Fibroblast of skin of right biceps (primary cell): ENCODE data around the gene CCL19.

Experiments used
- DNase-seq: peaks from one replicate; pipeline ENCODE4 v3.0.0-alpha.2; 2013

Gene CCL19

GRCh38 chr9:34693560-34693959 is 2.5 kb upstream of the CCL19 start:
- no peak for DNase-seq

GRCh38 chr9:34691936-34692315 is 850 bp upstream of the CCL19 start:
- DNase-seq: no peak

DNA sequence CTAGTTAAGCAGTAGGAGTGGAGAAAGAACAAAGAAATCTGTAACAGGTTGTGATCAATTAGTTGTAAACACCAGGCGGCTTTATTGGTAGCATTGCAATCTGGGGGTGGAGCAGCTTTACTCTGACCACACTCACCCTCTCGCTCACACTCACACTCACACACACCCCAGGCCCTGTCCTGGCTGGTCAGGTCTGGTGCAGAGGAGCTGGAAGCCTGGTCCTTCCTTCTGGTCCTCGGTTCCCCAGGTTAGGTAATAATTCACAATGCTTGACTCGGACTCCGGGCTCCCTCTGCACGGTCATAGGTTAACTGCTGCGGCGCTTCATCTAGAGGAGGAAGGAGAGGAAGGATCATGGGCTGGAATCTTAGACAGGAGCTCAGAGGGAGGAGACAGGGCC is 1.6 kb downstream of the CCL19 start:
- DNase-seq: no peak

GRCh38 chr9:34689116-34689470 is 2.0 kb downstream of the CCL19 start:
- no peak for DNase-seq

DNA sequence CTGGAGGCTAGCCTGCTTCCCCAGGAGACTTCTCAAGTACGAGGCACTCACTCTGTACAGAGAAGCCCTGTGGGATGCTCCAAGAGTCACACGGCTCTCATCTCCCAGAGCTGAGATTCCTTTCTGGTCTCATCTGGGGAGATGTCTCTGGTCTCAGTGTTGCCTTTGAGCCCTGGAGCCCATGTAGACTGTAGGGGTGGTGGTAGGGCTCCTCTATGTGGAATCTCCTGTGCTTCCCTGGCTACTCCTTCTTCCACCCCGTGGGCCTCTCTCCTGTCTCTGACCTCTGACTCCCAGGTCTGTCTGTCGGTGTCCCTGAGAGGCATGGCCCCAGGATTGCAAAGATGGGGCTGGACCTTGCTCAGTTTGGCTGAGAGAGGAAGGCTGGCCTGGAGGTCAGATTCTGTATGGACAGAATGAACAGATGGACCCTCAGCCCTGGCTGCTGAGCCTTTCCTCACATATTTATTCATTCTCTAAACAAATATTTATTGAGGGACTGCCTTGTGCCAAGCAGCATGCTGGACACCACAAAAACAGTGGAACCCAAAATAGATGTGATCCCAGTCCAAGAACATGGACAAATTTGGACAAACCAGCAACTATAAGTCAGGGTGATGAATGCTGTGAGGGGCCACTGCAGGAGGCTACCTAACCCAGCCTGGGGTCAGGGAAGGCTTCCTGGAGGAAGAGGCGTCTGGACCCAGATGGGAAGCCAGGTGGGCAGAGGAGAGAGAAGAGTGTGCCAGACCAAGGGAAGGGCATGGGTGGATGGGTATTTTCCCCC is 2.6 kb downstream of the CCL19 start:
- no peak for DNase-seq

- no peak for DNase-seq
These were observed 3.6 kb downstream of the CCL19 start for GRCh38 chr9:34687276-34688030.

- DNase-seq: peak; percentile 14
These were observed 4.3 kb downstream of the CCL19 start for GRCh38 chr9:34686732-34687131.

DNA sequence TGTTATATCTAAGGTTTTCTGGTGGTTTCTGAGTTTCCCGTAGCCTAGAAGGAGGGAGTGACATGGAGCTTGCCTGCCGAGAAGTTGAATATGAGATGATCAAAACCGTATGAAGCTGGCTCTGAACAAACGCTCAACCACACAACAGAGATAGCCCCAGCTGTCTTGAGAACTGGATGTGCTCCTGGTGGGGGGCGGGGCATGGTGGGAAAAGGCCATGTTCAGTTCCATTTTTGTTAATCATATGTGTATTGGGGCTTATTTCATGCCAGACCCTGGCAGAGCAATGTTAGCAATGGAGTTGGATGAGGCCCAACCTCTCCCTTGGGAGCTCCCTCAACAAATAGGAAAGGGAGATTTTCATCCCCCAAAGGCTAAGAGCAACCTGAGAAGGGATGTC is 4.8 kb downstream of the CCL19 start:
- DNase-seq: peak; percentile 38

GRCh38 chr9:34685591-34685990 is 5.5 kb downstream of the CCL19 start:
- DNase-seq: no peak

GRCh38 chr9:34684816-34685215 is 6.3 kb downstream of the CCL19 start:
- no peak for DNase-seq

DNA sequence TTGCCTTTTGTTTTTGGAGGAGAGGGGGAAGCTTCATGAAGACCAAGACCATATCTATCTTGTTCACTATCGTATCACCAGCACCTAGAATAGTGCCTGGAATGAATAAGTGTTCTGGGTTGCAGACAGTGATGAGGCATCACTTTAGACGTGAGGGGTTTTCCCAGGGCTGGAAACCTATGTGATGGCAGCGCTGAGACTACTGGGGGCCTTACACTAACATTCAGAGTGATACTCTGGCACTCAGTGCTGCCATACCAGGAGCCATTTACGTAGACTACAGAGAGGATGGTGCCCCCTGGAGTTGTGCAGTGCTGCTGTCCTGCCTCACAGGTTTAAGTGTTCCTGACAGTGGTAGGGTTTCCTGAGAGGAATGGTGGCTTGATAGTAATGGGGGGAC is 6.9 kb downstream of the CCL19 start:
- DNase-seq: no peak

DNA sequence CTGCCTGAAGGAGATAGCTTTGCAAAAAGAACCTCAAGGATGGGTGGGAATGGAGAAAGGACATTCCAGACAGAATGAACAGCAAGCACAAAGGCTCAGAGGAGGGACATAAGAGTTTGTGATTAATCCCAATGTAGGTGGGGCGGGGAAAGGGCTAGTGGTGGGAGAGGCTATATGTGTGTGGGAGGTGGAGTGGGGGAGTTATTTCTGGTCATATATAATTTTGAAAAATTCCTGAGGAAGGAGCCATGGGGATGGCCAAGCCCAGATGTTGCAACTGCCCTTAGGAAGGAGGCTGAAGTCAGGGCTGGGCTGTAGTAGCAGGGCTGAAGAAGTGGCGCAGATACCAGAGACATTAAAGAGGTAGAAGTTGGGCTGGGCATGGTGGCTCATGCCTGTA is 15.2 kb downstream of the CCL19 start:
- peak; percentile 10 for DNase-seq

- peak; percentile 73 for DNase-seq
These were observed 15.9 kb downstream of the CCL19 start for GRCh38 chr9:34675048-34675714.

- DNase-seq: no peak
These were observed 16.6 kb downstream of the CCL19 start for GRCh38 chr9:34674440-34674839.

DNA sequence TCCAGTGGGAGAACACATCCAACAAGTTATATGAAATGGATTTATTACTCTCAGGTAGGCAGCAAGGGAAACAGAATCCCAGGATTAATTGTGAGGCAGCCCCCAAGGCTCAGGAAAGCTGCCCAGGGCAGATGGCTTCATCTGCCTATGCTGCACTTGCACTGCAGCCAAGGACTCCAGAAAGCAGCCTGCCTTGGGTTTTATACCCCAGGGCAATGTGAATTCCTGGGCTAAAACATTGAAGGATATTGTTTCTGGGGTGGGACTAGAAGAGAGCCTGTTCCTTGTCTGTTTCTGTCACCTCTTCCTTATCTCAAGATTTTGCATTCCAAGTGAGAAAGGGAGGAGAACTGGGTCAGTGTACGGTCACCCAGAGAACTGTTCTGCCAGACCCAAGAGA is 19.8 kb downstream of the CCL19 start:
- no peak for DNase-seq

GRCh38 chr9:34669809-34670562 is 21.1 kb downstream of the CCL19 start:
- no peak for DNase-seq

DNA sequence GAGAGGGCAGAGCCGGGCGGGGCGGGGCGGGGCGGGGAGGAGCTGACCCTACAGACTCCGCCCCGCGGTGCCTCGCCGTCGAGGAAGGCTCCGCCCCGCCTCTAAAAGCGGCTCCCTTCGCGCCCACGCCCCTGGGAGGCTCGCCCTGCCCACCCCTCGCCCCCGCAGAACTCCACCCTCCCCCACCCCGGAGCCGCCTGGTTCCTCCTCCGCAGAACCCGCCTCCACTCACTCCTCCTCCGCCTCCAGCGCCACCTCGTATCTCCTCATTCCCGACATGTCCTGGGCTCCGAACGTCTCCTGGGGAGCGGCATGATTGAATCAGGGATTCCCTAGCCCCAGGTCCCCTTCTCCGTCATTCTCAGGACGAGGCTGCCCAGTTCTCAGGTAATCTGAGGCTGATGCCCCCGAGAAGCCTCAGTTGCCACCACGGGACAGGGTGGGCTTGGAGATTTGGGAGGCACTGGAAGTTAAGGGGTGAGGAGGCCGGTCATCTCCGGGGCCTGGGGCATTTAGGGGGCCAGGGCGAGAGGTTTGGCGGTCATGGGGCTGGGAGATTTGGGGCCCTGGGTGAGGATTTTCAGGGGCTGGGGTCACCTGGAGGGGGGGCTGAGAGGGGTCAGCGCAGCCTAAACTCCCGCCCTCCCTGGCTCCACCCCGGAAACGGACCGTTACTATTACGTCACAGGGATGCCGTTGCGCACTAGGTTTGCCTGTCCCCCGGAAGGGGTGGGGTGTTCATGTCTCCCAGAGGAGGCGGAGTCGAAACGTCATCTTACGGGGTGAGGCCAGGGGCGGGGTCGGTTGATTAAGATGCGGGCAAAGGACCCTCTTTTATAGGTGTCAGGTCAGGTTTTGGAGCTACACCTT is 25.5 kb downstream of the CCL19 start:
- peak; percentile 96 for DNase-seq

DNA sequence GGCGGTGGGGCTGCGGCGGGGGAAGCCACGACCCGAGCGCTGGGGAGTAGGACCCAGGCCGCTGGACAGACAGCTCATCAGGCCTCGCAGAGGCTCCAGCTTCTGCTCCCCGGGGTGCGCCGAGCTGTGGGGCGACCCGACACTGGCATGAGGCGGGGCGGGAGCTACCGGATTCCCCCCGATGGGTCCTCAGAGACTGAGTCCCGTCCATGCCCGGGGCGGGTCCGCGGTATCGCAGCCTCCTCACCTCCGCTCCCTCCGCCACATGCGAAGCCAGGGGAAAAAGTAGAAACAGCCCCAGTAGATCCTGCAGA is 26.1 kb downstream of the CCL19 start:
- no peak for DNase-seq

DNA sequence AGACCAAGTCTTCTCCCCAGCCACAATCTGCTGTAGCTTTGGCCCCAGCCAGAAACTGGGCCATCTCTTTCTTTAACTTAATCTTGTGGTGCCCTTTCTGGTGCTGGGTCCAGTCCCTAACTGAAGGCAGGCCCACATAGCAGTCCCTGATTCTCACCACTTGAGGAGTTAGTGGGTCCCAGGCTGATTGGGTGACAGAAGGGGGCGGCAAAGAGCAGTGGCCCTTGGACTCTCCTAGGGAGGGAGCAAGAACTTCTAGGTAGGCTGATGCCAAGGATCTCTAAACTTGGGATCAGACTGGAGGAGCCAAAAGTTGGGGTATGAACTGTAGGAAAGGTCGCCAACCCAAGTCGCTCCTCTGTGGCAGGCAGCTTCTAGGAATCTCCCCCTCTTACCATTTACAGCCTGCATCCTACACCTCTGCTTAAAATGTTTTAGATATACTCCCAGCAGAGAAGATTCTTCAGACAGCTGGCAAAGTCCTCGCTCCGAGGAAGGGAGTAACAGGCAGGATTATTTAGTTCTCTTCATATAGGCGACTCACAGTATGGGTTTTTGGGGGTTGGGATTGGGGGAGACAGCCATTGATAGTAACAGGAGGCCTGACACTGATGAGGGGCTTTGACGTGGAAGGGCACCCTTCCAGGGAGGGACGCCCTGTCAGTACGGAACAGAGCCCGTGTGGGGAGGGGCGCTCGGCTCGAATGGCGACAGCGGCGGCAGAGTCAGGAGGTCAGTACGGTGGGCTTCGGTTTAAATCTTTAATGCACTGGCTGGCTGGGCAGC is 26.6 kb downstream of the CCL19 start:
- DNase-seq: peak; percentile 73

DNA sequence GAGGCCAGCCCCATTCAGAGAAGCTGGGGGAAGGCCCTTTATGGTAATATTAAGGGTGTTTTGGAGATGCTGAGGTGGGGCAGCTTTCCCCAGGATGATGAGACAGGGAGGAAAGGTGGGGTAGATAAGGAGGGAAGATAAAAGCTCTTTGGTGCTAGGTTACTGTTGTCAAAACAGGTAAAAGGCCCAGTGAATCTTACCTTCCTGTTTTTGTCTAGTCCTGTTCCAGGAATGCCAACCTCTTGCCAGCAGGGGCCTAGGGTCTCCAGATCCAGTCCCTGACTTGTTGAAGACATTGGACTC is 27.8 kb downstream of the CCL19 start:
- no peak for DNase-seq

GRCh38 chr9:34662526-34663302 is 28.4 kb downstream of the CCL19 start, which contains the start of gene CCL27:
Gene CCL27, minus strand, starts transcription at chr9:34662657. Its CDS starts 24 bp downstream, at chr9:34662633.
- no peak for DNase-seq
